K562 (cell line): ENCODE results near the gene UMAD1. TPM values are rescaled to one million over a fixed set of nuclear protein-coding genes. Genes with fewer than 3 reads are reported as not detected.
A peak's percentile ranks its signal among the peaks of the same experiment; 100 is the strongest.

Experiments used
- ARID3B ChIP-seq: fragments of 250-450 bp; sonication (Bioruptor Pico); IDR thresholded peaks from 2 replicates; pipeline ENCODE4 v1.4.0; 2020; ENCODE audit warnings: borderline replicate concordance
- CHD4 ChIP-seq: fragments of 200-600 bp; sonication (generic); IDR thresholded peaks from 3 replicates; pipeline ENCODE4 v1.6.1; 2012; ENCODE audit warnings: low read depth, mild to moderate bottlenecking, mixed read lengths, low read length, inconsistent platforms; ENCODE audit not compliant: insufficient read depth, insufficient replicate concordance, poor library complexity, severe bottlenecking
- CLOCK ChIP-seq: fragments of 250-450 bp; sonication (Bioruptor Pico); IDR thresholded peaks from 2 replicates; pipeline ENCODE4 v1.4.0; 2020; ENCODE audit warnings: mild to moderate bottlenecking, moderate library complexity, borderline replicate concordance
- E2F1 ChIP-seq: sonication (generic); formaldehyde crosslinking; IDR thresholded peaks from 2 replicates; pipeline ENCODE4 v1.8.1; 2023; ENCODE audit warnings: mild to moderate bottlenecking, missing genetic modification reagents, moderate library complexity
- HOMEZ ChIP-seq: fragments of 250-450 bp; sonication (Bioruptor Pico); IDR thresholded peaks from 2 replicates; pipeline ENCODE4 v1.4.0; 2020; ENCODE audit warnings: mild to moderate bottlenecking, moderate library complexity
- KLF10 ChIP-seq: fragments of 250-450 bp; sonication (Bioruptor Pico); IDR thresholded peaks from 2 replicates; pipeline ENCODE4 v1.6.1; 2021; ENCODE audit warnings: matching md5 sums
- MBD1 ChIP-seq: fragments of 250-450 bp; sonication (Bioruptor Pico); IDR thresholded peaks from 2 replicates; pipeline ENCODE4 v1.8.0; 2022; ENCODE audit warnings: inconsistent platforms
- NR1H2 ChIP-seq: sonication (generic); formaldehyde crosslinking; IDR thresholded peaks from 2 replicates; pipeline ENCODE4 v1.4.0; 2020; ENCODE audit warnings: mild to moderate bottlenecking, missing genetic modification reagents
- SFPQ ChIP-seq: fragments of 200-400 bp; formaldehyde crosslinking; IDR thresholded peaks from 2 replicates; pipeline ENCODE4 v1.6.1; 2017; ENCODE audit warnings: mild to moderate bottlenecking, low read depth, low read length, moderate library complexity
- SMARCE1 ChIP-seq: fragments of 450-650 bp; IDR thresholded peaks from 2 replicates; pipeline ENCODE4 v1.7.1; 2016; ENCODE audit warnings: mild to moderate bottlenecking
- TFE3 ChIP-seq: fragments of 450-650 bp; formaldehyde crosslinking; IDR thresholded peaks from 2 replicates; pipeline ENCODE4 v1.4.0; 2020; ENCODE audit warnings: mild to moderate bottlenecking, mixed read lengths
- ZNF12 ChIP-seq: sonication (generic); formaldehyde crosslinking; IDR thresholded peaks from 2 replicates; pipeline ENCODE4 v1.4.0; 2020; ENCODE audit warnings: mild to moderate bottlenecking, missing genetic modification reagents
- ZNF431 ChIP-seq: sonication (generic); formaldehyde crosslinking; IDR thresholded peaks from 2 replicates; pipeline ENCODE4 v1.8.0; 2022; ENCODE audit warnings: mild to moderate bottlenecking, missing genetic modification reagents
- polyA plus RNA-seq, 8 experiments: library from polyadenylated mRNA; depleted of rRNA in 4 of 8; stranded (reverse) in 5 of 8; unstranded in 3 of 8; fragments of >200 nt; fragmentation: Nextera tagmentation in 2 of 8; fragmentation: Illumina TruSeq in 1 of 8; extraction: Ambion mirVana in 2 of 8; extraction: Trizol in 1 of 8; gene quantifications; 2 replicates each; pipeline versions ENCODE4 v1.2.1 to v1.2.3, GENCODE V29; 2011 to 2014; ENCODE audit warnings: inconsistent platforms in 1 of 8, missing spikeins in 1 of 8
- total RNA-seq, 7 experiments: library from RNA; depleted of rRNA in 6 of 7; stranded (reverse); fragments of >200 nt in 6 of 7; fragmentation: Illumina TruSeq in 2 of 7; extraction: Trizol in 2 of 7; gene quantifications; 2 replicates each; pipeline versions ENCODE4 v1.2.1 to v1.2.3, GENCODE V29; 2011 to 2021; ENCODE audit warnings: low replicate concordance in 1 of 7

The UMAD1 gene
- total and polyA plus RNA-seq, 9 of the 15 experiments (the other 6 are each of a cell fraction or from before 2014, with no cell fraction given), result 9.0 to 26.7 (median 13.3) TPM

GRCh38 chr7:7808156-7808555, 167.6 kb downstream of the UMAD1 start (continued):
- TF ChIP-seq CHD4 (no peak), NR1H2 (no peak), SFPQ (no peak), TFE3 (CRISPR knock-in tag) (no peak), SMARCE1 (peak; percentile 51; the same call in 1 of the 2 replicates), ZNF431 (no peak), KLF10 (CRISPR knock-in tag) (no peak), ZNF12 (CRISPR knock-in tag) (no peak), ARID3B (CRISPR knock-in tag) (no peak), E2F1 (no peak), CLOCK (no peak), HOMEZ (CRISPR knock-in tag) (no peak), MBD1 (CRISPR knock-in tag) (no peak)
